Natural killer cell (primary cell): ENCODE results near the gene TRIM47. TPM values are rescaled to one million over a fixed set of nuclear protein-coding genes. Genes with fewer than 3 reads are reported as not detected.
A peak's percentile ranks its signal among the peaks of the same experiment; 100 is the strongest.

Experiments used
- ATAC-seq, 3 donors: fragments of 150-1000 bp in 2 of 3; fragments of 200-7000 bp in 1 of 3; cut with Tn5 transposase; 1 replicate in 1 of 3; 2 replicates in 2 of 3; pipeline ENCODE4 v1.10.0; 2021; ENCODE audit warnings: mild to moderate bottlenecking in 2 of 3, moderate library complexity in 2 of 3
- DNase-seq, 2 donors: peaks; one replicate each; pipeline versions ENCODE4 v3.0.0 to v3.0.0-alpha.2; 2013 to 2021; ENCODE audit warnings: mixed read lengths in 1 of 2
- H3K27ac ChIP-seq: one replicate; pipeline ENCODE4 v1.5.1; 2013; ENCODE audit warnings: mild to moderate bottlenecking, low read length
- H3K27me3 ChIP-seq: one replicate; pipeline ENCODE4 v1.6.1; 2013; ENCODE audit warnings: low read length; ENCODE audit not compliant: control insufficient read depth, insufficient read depth
- H3K36me3 ChIP-seq: one replicate; pipeline ENCODE4 v1.6.1; 2013; ENCODE audit warnings: low read length; ENCODE audit not compliant: control insufficient read depth, insufficient read depth
- H3K4me1 ChIP-seq: one replicate; pipeline ENCODE4 v1.6.1; 2013; ENCODE audit warnings: low read length; ENCODE audit not compliant: control insufficient read depth, insufficient read depth
- H3K4me3 ChIP-seq: one replicate; pipeline ENCODE4 v1.5.1; 2013; ENCODE audit warnings: low read length
- H3K9me3 ChIP-seq: one replicate; pipeline ENCODE4 v1.6.1; 2013; ENCODE audit warnings: low read length; ENCODE audit not compliant: control insufficient read depth, insufficient read depth
- H3K27ac Mint-ChIP-seq, 2 donors: one replicate each; pipeline ENCODE4 v1.8.0; 2022; ENCODE audit warnings: mild to moderate bottlenecking in 2 of 2, mixed read lengths in 2 of 2, moderate library complexity in 1 of 2
- H3K27me3 Mint-ChIP-seq, 2 donors: one replicate each; pipeline ENCODE4 v1.8.0; 2022; ENCODE audit warnings: low read depth in 2 of 2, mixed read lengths in 2 of 2
- H3K36me3 Mint-ChIP-seq: one replicate; pipeline ENCODE4 v1.8.0; 2022; ENCODE audit warnings: mixed read lengths
- H3K4me1 Mint-ChIP-seq, 2 donors: one replicate each; pipeline ENCODE4 v1.8.0; 2022; ENCODE audit warnings: mixed read lengths in 2 of 2
- H3K4me3 Mint-ChIP-seq: one replicate; pipeline ENCODE4 v1.8.0; 2022; ENCODE audit warnings: mild to moderate bottlenecking, moderate library complexity, mixed read lengths
- H3K9me3 Mint-ChIP-seq, 2 donors: one replicate each; pipeline ENCODE4 v1.8.0; 2022; ENCODE audit warnings: mixed read lengths in 2 of 2
- CTCF ChIP-seq: fragments of 200-600 bp; IDR thresholded peaks from one replicate; pipeline ENCODE4 v1.8.0; 2022; ENCODE audit warnings: antibody characterized with exemption
- WGBS: methylation state at CpG from one replicate; pipeline ENCODE4 v1.1.7; 2013; ENCODE audit warnings: missing lambda C conversion rate; ENCODE audit not compliant: insufficient coverage; 5-methylcytosine and 5-hydroxymethylcytosine counted together
- intact Hi-C: fragments of 100-400 bp; cut with micrococcal nuclease; formaldehyde crosslinking; loops from one replicate; pipeline ENCODE4 v1.14.2; 2022
- total RNA-seq, 4 donors: library from RNA; stranded (reverse); fragments of 120-200 nt in 1 of 4; gene quantifications; one replicate each; pipeline versions ENCODE4 v1.2.3 to v1.2.4, GENCODE V29; 2013 to 2022

Gene TRIM47
- total RNA-seq: 1 to 10 TPM; 1.2 to 2.5 (median 2.0) TPM
- 7.0 TPM for total RNA-seq (2013)

GRCh38 chr17:75878174-75878998, at the start of gene TRIM47:
TSS of gene TRIM47 (minus strand) at chr17:75878581. CDS start at chr17:75878548, 33 bp downstream.
- Mint-ChIP-seq H3K9me3 (no peaks in the 10 kb centered on the region), H3K4me3 (peak within 1 kb of the TSS; percentile 87), H3K27me3 (peaks cover 0 to 18% of the 10 kb centered on the region in 2 donors), H3K4me1 (peaks cover 18 to 22% of the 10 kb centered on the region in 2 donors), H3K36me3 (no peaks in the 10 kb centered on the region), H3K27ac (peak within 1 kb of the TSS in 1 of 2 donors; percentile 83)
- intact Hi-C loops: no loop called here
- no peaks in the 10 kb centered on the region for H3K36me3 ChIP-seq
- TF ChIP-seq CTCF: no peak
- ATAC-seq (peak; percentile 32 to 52 (median 34)), DNase-seq (peak in 1 of 2 donors; percentile 38)
- peaks cover 17% of the 10 kb centered on the region for H3K27me3 ChIP-seq
- peak within 1 kb of the TSS; percentile 46 for H3K4me3 ChIP-seq
- 1% methylated on average over 87 of the region's 87 CpGs for whole genome bisulfite sequencing
- peaks cover 31% of the 10 kb centered on the region for H3K4me1 ChIP-seq
- H3K9me3 ChIP-seq: no peaks in the 10 kb centered on the region
- peak within 1 kb of the TSS; percentile 58 for H3K27ac ChIP-seq

- no peak overlapping the region for H3K27ac ChIP-seq
These were observed 49.0 kb upstream of the TRIM47 start for GRCh38 chr17:75927286-75927922.

GRCh38 chr17:75926456-75926855, 48.1 kb upstream of the TRIM47 start:
- Mint-ChIP-seq H3K27ac (no peak overlapping the region), H3K27me3 (no peaks in the 10 kb centered on the region), H3K36me3 (no peaks in the 10 kb centered on the region), H3K9me3 (no peaks in the 10 kb centered on the region), H3K4me3 (no peak overlapping the region), H3K4me1 (no peaks in the 10 kb centered on the region)
- H3K4me3 ChIP-seq: no peak overlapping the region
- ATAC-seq (no peak), DNase-seq (no peak)
- no peaks in the 10 kb centered on the region for H3K4me1 ChIP-seq
- no peak overlapping the region for H3K27ac ChIP-seq
- 94% methylated on average over 4 of the region's 4 CpGs for WGBS
- TF ChIP-seq CTCF: no peak
- intact Hi-C loops: no loop called here
- H3K9me3 ChIP-seq: no peaks in the 10 kb centered on the region
- H3K36me3 ChIP-seq: no peaks in the 10 kb centered on the region
- no peaks in the 10 kb centered on the region for H3K27me3 ChIP-seq

More at GRCh38 chr17:75927286-75927922, 49.0 kb upstream of the TRIM47 start:
- Histone ChIP-seq H3K36me3 (no peaks in the 10 kb centered on the region), H3K4me3 (no peak overlapping the region), H3K9me3 (no peaks in the 10 kb centered on the region), H3K27me3 (no peaks in the 10 kb centered on the region), H3K4me1 (no peaks in the 10 kb centered on the region)
- DNase-seq (peak in 1 of 2 donors; percentile 38), ATAC-seq (no peak)
- H3K9me3 Mint-ChIP-seq: no peaks in the 10 kb centered on the region
- H3K27me3 Mint-ChIP-seq: no peaks in the 10 kb centered on the region
- H3K27ac Mint-ChIP-seq: no peak overlapping the region
- H3K4me1 Mint-ChIP-seq: no peaks in the 10 kb centered on the region
- H3K4me3 Mint-ChIP-seq: no peak overlapping the region
- H3K36me3 Mint-ChIP-seq: no peaks in the 10 kb centered on the region
- intact Hi-C loops: no loop called here
- no peak for TF ChIP-seq CTCF
- WGBS: 77% methylated on average over 6 of the region's 6 CpGs
